Omental fat pad (tissue), 4 donors: ENCODE data around the gene CHI3L1. TPM values are rescaled to one million over a fixed set of nuclear protein-coding genes. Genes with fewer than 3 reads are reported as not detected.

Source experiments
- ATAC-seq: fragments of 150-250 bp; one replicate; pipeline ENCODE4 v1.9.1; 2016; ENCODE audit warnings: mild to moderate bottlenecking, moderate library complexity; ENCODE audit not compliant: low FRiP score
- DNase-seq: peaks from one replicate; pipeline ENCODE4 v3.0.0-alpha.2; 2019; ENCODE audit warnings: low spot score
- total RNA-seq, 4 donors: library from RNA; depleted of rRNA; stranded (reverse); fragments of >200 nt; gene quantifications; one replicate each; pipeline ENCODE4 v1.1.0, GENCODE V29; 2016
- TF ChIP-seq, protein P1 (sequence below), 3 donors: fragments of 450-650 bp; IDR thresholded peaks; one replicate each; pipeline ENCODE4 v1.5.1; 2016 to 2017; ENCODE audit warnings: antibody characterized with exemption in 3 of 3, mild to moderate bottlenecking in 3 of 3, moderate library complexity in 2 of 3

CHI3L1 gene
- total RNA-seq, 4 donors from 2014 or later, result 0.47 to 338 (median 124) TPM

DNA sequence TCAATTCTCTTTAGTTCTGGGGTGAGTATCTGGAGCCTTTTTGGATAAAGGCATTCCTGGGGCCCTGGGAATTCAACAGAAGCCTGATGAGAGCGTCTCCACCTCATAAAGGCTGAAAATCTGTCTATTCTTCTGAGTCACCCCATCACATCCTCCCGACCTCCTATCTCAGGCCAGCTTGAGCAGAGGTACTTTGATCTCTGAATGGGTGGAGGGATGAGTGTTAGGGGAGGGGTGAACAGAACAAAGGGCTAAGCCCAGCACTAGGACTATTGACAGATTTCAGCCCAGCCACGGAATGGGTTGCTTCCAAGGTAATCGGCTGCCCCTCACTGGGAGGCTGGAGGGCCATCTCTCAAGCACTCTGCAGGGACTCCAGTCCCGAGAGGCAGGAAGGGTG lies 8.4 kb downstream of the CHI3L1 start:
- TF ChIP-seq, protein P1, sequence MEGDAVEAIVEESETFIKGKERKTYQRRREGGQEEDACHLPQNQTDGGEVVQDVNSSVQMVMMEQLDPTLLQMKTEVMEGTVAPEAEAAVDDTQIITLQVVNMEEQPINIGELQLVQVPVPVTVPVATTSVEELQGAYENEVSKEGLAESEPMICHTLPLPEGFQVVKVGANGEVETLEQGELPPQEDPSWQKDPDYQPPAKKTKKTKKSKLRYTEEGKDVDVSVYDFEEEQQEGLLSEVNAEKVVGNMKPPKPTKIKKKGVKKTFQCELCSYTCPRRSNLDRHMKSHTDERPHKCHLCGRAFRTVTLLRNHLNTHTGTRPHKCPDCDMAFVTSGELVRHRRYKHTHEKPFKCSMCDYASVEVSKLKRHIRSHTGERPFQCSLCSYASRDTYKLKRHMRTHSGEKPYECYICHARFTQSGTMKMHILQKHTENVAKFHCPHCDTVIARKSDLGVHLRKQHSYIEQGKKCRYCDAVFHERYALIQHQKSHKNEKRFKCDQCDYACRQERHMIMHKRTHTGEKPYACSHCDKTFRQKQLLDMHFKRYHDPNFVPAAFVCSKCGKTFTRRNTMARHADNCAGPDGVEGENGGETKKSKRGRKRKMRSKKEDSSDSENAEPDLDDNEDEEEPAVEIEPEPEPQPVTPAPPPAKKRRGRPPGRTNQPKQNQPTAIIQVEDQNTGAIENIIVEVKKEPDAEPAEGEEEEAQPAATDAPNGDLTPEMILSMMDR (IDR thresholded peaks at IDR 0.05), result no peak
- DNase-seq (no peak), ATAC-seq (no peak)

DNA sequence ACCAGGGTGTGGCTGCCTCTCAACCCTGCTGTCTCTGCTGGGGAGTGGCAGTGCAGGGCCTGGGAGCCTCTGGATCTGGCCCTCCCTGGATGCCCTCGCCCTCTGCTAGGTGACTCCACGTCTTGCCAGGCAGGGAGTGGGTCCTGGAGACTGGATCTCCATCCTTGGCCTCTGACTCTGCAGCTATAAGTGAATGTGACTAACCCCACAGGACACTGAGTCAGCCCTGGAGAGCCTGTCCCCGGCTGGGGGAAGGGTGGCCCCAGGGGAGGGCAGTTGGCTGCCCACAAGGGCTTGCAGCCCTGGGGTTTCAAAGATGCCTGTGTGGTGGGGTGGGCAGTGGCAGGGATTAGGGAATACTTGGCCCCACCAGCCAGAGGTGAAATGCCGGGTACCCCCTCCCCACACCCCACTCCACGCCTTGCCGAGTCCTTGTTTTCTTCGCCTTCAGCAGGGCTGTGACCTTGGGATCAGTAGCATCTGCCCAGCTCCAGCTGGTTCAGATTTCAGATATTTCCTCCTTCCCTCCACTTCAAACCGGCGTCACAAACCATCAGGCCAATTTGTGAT lies 8.9 kb downstream of the CHI3L1 start:
- ATAC-seq (no peak), DNase-seq (no peak)
- TF ChIP-seq, protein P1 (IDR thresholded peaks at IDR 0.05), result no peak

DNA sequence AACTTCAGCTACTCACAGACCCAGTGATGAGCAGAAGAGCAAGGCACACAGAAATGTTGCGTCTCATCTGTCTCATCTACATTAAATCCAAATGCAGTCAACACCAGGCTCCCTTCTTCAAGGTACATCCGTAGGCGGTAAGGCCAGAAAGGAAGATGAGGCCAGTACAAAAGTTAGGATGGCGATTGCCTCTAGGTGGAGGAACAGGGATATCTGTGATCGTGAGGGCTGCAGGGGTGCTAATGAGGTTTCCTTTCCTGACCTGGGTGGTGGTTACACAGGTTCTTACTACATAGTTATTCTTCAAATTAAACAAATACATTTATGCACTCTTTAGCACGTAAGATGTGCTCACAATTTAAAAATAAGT lies 9.5 kb downstream of the CHI3L1 start:
- ATAC-seq, result no peak
- no peak for DNase-seq
- TF ChIP-seq, protein P1 (IDR thresholded peaks at IDR 0.05), result no peak

DNA sequence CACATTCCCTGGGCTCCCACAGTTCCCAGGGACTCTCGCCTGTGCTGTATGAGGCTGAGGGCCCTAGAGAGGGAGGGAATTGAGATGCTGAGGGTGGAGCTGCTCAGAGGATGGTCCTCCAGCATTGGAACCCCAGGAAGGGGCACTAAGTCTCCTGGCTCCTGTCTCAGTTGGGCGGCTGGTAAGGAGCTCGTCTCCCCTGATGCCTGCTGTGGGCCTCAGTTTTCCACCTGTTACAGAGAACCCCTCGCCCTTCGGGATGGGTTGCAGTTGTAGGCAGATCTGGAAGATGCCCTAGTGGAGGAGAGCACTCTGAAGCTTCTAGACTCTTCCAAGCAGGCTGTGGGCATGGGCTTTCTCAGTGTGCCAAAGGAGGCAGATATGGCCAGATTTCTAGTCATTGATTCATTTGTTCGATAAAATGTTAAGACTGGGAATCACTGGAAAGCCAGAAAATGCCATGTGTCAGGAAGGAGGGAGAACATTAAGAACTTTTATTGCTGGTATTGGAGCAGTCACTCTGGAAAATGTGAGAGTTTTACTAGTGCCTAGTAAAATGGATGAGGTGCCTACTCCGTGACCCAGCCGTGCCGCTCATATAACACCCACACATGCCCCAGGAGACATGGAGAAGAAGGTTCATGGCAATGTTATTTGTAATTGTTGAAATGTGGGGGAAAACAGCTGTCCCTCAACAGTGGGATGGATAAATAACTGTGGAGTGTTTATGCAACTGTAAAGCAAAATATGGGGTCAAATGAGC lies 10.1 kb downstream of the CHI3L1 start:
- DNase-seq (no peak), ATAC-seq (no peak)
- TF ChIP-seq, protein P1 (IDR thresholded peaks at IDR 0.05), result no peak

DNA sequence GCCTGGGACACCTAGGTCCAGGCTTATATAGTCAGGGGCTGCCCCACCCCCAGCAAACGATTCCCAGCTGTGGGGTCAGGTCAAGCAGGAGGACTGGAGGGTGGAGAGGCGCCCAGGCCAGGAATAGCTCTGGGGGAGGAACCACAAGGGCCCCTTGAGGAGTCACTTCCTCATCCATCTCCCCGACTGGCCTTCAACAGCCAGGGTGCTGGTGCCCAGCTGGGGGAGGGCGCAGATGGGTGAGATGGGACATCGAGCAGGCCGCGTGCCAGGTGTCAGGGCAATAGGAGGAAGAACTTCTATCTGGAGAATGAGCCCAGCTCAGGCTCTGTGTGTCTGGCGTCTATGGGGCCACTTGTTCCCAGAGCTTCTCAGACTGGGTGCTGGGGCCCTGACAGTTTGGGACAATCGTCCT lies 10.7 kb downstream of the CHI3L1 start:
- DNase-seq, result no peak
- TF ChIP-seq, protein P1 (IDR thresholded peaks at IDR 0.05), result no peak
- ATAC-seq, result no peak

DNA sequence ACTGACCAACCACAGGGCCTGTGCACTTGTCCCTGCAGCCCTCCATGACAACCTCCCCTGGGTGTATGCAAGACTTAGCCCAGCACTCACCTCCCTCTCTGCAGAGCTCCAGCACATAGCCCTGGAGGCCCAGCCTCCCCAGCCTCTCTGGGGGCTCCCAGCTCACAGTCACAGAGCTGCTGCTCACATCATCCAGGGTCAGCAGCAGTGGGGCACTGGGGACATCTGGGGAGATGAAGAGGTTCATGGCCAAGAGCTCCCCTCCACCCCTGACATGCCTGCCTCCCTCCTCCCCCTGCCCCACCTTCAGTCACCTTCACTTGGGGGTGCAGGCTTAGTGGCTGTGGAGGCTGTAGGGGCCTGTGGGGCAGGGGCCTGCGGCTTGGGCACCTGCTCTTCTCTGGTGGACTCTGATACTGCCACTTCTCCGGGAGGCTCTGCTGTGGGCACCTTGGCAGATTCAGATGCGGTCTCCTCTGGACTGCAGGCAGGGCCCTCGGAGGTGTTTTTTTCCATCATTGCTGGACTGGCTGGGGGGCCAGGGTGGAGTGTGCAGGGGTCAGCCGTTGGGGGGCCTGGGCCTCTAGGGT lies 11.2 kb downstream of the CHI3L1 start, which contains the start of gene MYBPH:
TSS of gene MYBPH (minus strand) at position 590 of the 590 bp plus-strand sequence. CDS start at position 519, 71 bp downstream.
- no peak for ATAC-seq
- no peak for DNase-seq
- TF ChIP-seq, protein P1 (IDR thresholded peaks at IDR 0.05), result no peak
